HEK293T (cell line): ENCODE results near the gene HYAL2.

Experiments used
- ARNT ChIP-seq: fragments of 450-650 bp; IDR thresholded peaks from 2 replicates; pipeline ENCODE4 v1.6.1; 2017; ENCODE audit warnings: mild to moderate bottlenecking
- BHLHE40 ChIP-seq: fragments of 450-650 bp; IDR thresholded peaks from 2 replicates; pipeline ENCODE4 v1.6.1; 2016; ENCODE audit warnings: mild to moderate bottlenecking, moderate library complexity, borderline replicate concordance
- ELF4 ChIP-seq: fragments of 450-650 bp; IDR thresholded peaks from 2 replicates; pipeline ENCODE4 v1.6.1; 2017; ENCODE audit warnings: antibody characterized with exemption
- FOXK2 ChIP-seq: fragments of 450-650 bp; IDR thresholded peaks from 2 replicates; pipeline ENCODE4 v1.6.1; 2016; ENCODE audit warnings: mild to moderate bottlenecking
- FOXM1 ChIP-seq: fragments of 450-650 bp; IDR thresholded peaks from 2 replicates; pipeline ENCODE4 v1.6.1; 2017; ENCODE audit warnings: mild to moderate bottlenecking, borderline replicate concordance
- HDGF ChIP-seq: fragments of 450-650 bp; IDR thresholded peaks from 2 replicates; pipeline ENCODE4 v1.6.1; 2017; ENCODE audit warnings: antibody characterized with exemption, borderline replicate concordance
- LEF1 ChIP-seq: fragments of 450-650 bp; IDR thresholded peaks from 2 replicates; pipeline ENCODE4 v1.6.1; 2017; ENCODE audit warnings: mild to moderate bottlenecking, borderline replicate concordance
- SP1 ChIP-seq: fragments of 450-650 bp; IDR thresholded peaks from 2 replicates; pipeline ENCODE4 v1.6.1; 2017
- SUZ12 ChIP-seq: fragments of 450-650 bp; IDR thresholded peaks from 2 replicates; pipeline ENCODE4 v1.6.1; 2016; ENCODE audit warnings: mild to moderate bottlenecking

DNA sequence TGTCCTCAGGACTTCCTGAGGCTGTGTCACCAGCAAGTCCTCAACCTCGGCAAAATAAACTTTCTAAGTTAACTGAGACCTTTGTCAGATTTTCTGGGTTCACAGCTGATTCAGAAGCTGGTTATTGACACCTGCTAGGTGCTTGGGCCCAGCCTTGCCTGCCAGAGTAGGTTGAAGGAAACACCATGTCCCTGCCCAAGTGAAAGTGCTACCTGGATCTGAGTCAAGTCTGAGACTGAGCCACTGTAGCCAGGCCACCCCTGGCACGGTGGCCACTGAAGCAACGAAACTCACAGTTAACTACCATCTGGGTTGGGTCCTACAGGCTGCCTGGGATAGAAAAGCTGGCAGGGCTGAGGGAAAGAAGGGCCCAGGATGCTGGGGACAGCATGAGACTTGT is 8.2 kb downstream of the HYAL2 start:
- TF ChIP-seq HDGF (no peak), FOXM1 (no peak), ARNT (no peak), SP1 (no peak), FOXK2 (no peak), SUZ12 (no peak), ELF4 (no peak), LEF1 (no peak), BHLHE40 (no peak)
